Left cardiac atrium (tissue), 4 donors: ENCODE data around the gene ACTN4. TPM values are rescaled to one million over a fixed set of nuclear protein-coding genes. Genes with fewer than 3 reads are reported as not detected.
A peak's percentile ranks its signal among the peaks of the same experiment; 100 is the strongest.

ENCODE experiments used
- ATAC-seq, 2 donors: fragments of 200-7000 bp; cut with Tn5 transposase; one replicate each; pipeline ENCODE4 v1.9.1; 2020; ENCODE audit warnings: mild to moderate bottlenecking in 2 of 2, moderate library complexity in 2 of 2
- DNase-seq: peaks from one replicate; pipeline ENCODE4 v3.0.0-alpha.2; 2020
- intact Hi-C, 2 donors: fragments of 100-400 bp; cut with DNase I; formaldehyde crosslinking; loops; one replicate each; pipeline versions ENCODE4 v1.14.1 to v1.15.1; 2022 to 2023
- total RNA-seq, 2 donors: library from RNA; stranded (reverse); fragmentation: NEBNext Ultra II Directional; extraction: Animal tissue kit (Norgen Biotek cat#: 25700); gene quantifications; one replicate each; pipeline ENCODE4 v1.2.1, GENCODE V29; 2021
- donor health status: DM: no; HTN: yes; CAD: no.
- donor health status: DM: no; HTN: yes; CAD: no; lungs with severe emphysema.
- donor health status: DM: yes; HTN: yes; CAD: no.
- donor health status: Dilated cardiomyopathy.

Gene ACTN4
- total RNA-seq, 2 donors from 2014 or later = 160 to 333 TPM

DNA sequence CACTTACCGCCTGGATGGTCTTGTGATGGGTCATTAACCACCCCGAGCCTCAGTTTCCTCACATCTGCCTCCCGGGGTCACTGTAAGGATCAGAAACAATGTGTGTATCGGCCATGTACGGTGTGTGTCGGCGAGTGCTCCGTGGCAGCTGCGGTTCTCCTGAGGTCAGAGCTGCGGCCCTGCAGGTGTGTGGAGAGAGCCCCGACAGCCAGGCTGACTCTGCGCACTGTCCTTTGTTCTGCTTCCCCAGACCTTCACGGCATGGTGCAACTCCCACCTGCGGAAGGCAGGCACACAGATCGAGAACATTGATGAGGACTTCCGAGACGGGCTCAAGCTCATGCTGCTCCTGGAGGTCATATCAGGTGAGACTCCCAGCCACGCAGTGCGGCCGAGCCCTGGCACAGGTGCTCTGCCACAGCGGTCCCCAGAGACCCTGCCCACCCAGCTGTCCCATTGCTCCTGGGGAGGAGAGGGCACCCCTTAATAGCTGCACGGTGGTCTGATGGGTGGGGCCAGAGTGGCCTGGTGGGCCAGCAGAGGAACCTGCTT lies 53.0 kb downstream of the ACTN4 start:
- intact Hi-C loops = loop anchor here in 1 of 2 donors (5.0 kb wide), 1 partner anchor 33 kb away; no protein-coding TSS in a partner anchor
- ATAC-seq = no peak
- DNase-seq = no peak

DNA sequence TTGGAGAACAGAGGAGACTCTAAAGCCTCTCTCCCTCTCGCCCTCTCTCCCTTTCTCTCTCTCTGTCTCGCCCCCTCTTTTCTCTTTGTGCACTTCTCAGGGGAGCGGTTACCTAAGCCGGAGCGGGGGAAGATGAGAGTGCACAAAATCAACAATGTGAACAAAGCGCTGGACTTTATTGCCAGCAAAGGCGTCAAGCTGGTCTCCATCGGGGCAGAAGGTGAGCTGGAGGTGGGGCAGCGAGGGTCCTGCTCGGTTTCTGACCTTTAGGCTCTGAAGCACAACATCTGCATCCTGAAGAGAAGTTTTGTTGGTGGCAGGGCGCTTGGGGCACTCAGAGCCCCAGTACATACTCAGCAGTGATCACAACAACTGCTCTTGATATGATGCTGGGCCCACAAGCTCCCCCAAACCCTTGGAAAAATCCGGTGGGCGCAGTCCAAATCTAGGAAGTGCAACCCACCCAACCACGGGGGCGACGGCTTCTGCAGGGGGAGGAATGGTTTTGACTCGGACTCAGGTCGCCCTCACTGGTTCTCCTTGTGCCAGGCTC lies 53.5 kb downstream of the ACTN4 start:
- no peak for ATAC-seq
- intact Hi-C loops = loop anchor here in 1 of 2 donors (5.0 kb wide), 1 partner anchor 34 kb away; no protein-coding TSS in a partner anchor
- no peak for DNase-seq

DNA sequence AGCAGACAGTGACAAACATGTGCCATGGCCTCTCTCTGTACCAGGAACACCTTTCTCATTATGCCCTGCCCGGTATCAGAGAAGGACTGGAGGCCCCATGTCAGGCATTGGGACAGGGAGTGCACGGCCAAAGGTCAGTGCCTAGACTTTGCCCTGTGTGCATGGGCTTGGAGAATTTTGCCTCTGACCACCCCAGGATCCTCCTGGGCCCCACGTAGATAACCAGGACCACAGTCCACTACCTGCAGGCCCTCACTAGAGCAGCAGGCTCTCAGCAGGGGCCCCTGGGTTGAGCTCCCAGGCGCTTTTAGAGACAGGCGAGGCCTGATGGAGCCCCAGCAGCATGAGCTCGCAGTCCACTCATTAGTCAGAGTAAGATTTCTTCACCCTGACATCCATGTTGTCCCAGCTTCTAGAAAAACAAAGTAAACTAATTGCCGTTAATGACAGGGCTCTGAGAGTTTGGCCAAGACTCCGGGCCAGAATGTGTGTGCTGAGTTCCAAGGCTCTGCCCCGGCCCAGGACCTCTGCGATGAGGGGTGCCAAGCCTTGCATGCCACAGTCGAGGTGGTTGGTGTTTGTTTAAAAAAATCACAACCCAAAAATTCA lies 54.1 kb downstream of the ACTN4 start:
- intact Hi-C loops = loop anchor here in 1 of 2 donors (5.0 kb wide), 1 partner anchor 34 kb away; no protein-coding TSS in a partner anchor
- DNase-seq = no peak
- ATAC-seq = no peak

DNA sequence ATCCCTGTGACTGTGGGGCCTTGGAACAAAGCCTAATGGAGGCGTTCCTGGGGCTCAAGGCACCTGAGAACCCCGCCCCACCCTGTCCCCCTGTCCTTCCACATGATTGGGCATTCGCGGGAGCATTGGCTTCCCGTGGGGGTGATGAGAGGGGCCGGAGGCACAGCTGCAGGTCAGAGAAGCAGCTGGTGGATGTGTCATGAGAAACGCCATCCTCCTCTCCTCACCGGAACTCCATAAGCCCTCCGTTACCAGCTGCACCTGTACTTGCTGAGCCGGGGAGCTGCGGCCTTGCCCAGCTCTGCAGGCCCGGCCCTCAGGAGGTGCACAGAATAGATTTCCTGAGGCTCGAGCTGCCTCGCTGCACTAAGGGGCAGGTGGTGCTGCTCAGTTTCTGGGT lies 54.8 kb downstream of the ACTN4 start:
- DNase-seq (no peak), ATAC-seq (no peak)
- intact Hi-C loops = loop anchor here in 1 of 2 donors (5.0 kb wide), 1 partner anchor 35 kb away; no protein-coding TSS in a partner anchor

- DNase-seq = no peak
- ATAC-seq = no peak
- intact Hi-C loops = loop anchor here in 1 of 2 donors (5.0 kb wide), 1 partner anchor 36 kb away; no protein-coding TSS in a partner anchor
Measured at GRCh38 chr19:38703509-38703908, 56.1 kb downstream of the ACTN4 start.

DNA sequence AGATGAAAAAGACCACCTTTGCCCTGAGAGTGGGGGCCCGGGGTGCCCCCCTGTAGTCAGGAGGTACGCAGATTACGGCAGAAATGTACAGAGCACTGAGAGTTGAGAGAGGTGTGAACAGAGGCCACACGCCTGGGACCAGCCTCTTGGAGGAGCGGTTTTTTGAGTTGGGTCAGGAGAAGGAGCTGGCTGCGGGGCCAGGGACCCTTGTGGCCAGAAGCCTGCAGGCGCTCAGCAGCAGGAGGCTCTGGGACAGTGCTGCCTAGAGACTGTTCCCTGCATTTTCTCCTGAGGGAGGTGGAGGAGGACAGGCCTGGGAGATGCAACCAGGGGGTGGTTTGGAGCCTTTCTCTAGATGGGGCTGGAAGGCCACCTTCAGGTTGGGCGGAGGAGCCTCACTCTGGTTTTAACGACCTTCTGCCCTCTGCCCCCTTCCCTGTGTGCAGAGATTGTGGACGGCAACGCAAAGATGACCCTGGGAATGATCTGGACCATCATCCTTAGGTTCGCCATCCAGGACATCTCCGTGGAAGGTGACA lies 57.1 kb downstream of the ACTN4 start:
- ATAC-seq = no peak

GRCh38 chr19:38705197-38706019 lies 58.0 kb downstream of the ACTN4 start:
- intact Hi-C loops = loop anchor here in 1 of 2 donors (5.0 kb wide), 1 partner anchor 58 kb away; the partner anchor contains the start of gene ACTN4
- peak; percentile 77 for DNase-seq
- peak; percentile 59 to 71 for ATAC-seq

More for the DNA sequence above, 57.1 kb downstream of the ACTN4 start:
- DNase-seq = no peak
- intact Hi-C loops = loop anchor here in 1 of 2 donors (5.0 kb wide), 2 partner anchors 37 to 57 kb away; partner anchors contain the start of gene ACTN4

- intact Hi-C loops = loop anchor here in 1 of 2 donors (5.0 kb wide), 1 partner anchor 60 kb away; the partner anchor contains the start of gene ACTN4
- ATAC-seq (no peak), DNase-seq (no peak)
Measured at GRCh38 chr19:38706792-38707511, 59.5 kb downstream of the ACTN4 start.

GRCh38 chr19:38707512-38708114 lies 60.2 kb downstream of the ACTN4 start:
- DNase-seq (peak; percentile 88), ATAC-seq (peak; percentile 23 to 40)
- intact Hi-C loops = loop anchor here (2.0 to 5.0 kb wide), 2 partner anchors 47 to 60 kb away; partner anchors contain the start of gene ACTN4 (in 1 of the 2)

DNA sequence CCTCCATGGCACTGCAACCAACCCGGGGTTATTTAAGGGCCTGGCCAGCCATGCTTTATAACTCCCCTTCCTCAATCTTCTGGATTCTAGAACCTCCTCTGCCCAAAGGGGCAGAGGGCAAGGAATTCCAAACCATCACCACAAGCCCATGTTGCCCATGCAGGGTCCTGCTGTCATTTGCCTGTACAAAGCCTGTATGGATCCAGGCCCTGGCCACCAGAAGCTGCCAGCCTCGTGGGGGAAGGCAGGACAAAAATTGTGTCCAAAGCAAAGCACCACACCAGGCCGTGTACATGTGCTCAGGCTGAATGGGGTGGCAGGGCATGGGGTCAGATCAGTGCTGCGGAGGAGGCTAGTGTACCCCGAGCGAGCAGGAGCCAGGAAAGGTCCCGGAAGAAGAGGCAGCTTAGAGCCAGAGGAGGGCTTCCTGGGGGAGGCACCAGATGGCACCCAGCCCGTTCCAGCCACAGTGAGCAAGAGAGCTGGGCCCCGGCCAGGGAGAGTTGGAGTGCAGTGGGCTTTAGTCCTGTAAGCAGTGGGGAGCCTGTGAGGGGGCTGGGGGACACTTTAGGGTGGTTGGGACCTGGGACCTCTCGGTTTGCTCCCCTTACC lies 61.1 kb downstream of the ACTN4 start:
- ATAC-seq = no peak
- DNase-seq = no peak
- intact Hi-C loops = loop anchor here (2.0 to 5.0 kb wide), 2 partner anchors 48 to 61 kb away; partner anchors contain the start of gene ACTN4 (in 1 of the 2)

DNA sequence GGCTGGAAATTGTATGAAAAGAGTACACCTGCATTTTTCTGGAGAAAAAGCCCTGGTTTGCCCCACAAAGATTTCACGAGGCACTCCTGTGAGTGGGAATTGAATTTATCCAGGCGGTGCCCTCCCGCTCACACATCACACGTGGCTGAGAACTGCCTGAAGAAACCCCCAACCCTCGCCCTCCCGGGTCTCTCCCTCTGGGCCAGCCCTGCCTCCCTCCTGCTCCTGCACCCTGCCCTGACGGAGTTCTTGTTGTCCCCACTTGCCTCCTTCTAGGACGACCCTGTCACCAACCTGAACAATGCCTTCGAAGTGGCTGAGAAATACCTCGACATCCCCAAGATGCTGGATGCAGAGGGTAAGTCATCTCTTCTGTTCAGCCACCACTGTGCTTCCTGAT lies 61.7 kb downstream of the ACTN4 start:
- intact Hi-C loops = loop anchor here (2.0 to 5.0 kb wide), 2 partner anchors 48 to 62 kb away; partner anchors contain the start of gene ACTN4 (in 1 of the 2)
- DNase-seq (no peak), ATAC-seq (no peak)

DNA sequence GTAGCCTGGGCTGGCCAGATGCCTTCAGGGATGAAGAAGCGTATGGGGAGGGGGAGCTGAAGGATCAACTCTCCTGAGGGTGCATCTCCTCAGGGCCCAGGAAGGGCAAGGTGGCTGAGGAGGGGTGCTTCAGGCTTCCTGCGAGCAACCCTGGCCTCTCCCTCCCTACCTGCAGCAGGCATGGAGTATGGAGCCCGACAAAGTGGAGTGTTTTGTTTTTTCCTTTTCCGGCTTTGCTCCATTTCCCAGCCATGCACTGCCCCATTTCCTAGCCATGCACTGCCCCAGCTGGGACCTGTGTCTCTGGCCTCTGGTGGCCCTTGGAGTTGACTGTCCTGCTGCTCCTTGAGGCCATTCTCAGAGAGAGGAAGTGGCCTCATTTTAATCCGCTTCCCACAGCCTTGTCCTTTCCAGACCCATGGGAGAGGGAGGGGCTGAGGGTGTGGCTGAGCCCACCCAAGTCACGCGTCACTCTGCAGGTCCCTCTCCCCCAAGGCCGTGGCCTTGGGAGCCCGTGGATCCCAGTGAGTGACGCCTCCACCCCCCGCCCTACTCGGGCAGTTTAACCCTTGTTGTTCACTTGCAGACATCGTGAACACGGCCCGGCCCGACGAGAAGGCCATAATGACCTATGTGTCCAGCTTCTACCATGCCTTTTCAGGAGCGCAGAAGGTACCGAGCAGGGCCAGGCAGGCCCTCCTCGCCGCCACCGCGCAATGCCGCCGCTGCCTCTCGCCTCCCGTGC lies 62.4 kb downstream of the ACTN4 start:
- DNase-seq (no peak), ATAC-seq (no peak)
- intact Hi-C loops = loop anchor here (2.0 to 5.0 kb wide), 2 partner anchors 49 to 63 kb away; partner anchors contain the start of gene ACTN4 (in 1 of the 2)

DNA sequence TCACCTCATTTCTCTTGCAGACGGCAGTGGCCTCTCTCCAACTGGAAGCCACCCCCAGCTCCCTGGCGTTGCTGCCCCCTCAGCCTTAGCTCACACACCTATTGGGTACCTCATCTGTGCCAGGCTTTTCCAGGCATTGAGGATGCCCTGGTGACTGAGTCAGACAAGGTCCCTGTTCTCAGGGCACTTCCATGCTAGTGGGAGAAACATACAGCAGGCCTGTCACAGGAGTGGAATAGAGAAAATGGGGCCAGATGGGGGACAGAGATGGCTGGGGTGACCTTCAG lies 62.9 kb downstream of the ACTN4 start:
- DNase-seq = no peak
- ATAC-seq = no peak
- intact Hi-C loops = no loop called here

GRCh38 chr19:38710928-38711725 lies 63.7 kb downstream of the ACTN4 start:
- intact Hi-C loops = no loop called here
- DNase-seq (no peak), ATAC-seq (peak; percentile 4 to 6)

DNA sequence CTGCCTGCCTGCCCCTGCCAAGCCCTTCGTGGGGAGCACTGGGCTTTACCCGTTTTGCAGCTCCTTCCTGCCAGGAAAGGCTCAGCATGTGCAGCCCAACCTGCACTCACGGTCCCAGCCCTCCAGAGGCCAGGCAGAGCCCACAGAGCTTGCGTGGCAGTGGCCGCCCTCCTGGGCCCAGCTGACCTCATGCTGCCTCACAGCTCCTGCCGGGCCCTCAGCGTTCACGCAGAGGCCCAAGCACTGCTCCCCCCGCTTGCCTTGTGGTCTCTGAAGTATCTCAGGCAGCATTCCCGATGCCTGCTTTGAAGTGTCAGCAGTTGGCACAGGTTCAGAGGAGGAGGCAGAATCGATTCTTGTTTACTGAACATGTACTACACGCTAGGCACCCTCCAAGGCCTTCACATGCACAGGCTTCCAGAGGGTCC lies 64.3 kb downstream of the ACTN4 start:
- ATAC-seq (peak; percentile 36 to 43), DNase-seq (peak; percentile 59)
- intact Hi-C loops = no loop called here

DNA sequence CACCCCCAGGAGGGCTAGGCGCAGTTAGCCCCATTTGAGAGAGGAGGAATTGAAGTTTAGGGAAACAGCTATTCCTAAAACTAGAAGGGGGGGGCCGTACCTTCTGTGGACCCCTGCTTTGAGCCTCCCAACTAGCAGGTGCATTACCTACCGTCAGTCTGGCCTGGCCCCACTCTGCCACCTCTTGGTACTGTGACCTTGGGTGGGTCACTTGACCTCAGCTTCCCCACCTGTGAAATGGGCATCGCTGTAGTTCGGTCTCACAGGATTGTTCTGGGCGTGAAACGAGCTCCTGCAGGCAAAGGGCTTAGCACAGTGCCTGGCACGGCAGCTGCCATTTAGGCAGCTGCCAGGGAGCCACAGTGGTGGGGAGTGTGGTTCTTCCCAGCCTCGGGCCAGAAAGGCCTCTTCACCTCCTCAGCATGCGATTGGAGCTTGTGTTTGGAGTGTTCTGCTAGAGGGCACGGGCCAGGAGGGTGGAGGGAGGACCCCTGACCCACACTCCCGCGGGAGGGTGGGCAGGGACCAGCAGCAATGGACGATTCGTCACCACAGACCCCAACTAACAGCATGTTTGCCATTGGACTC lies 64.8 kb downstream of the ACTN4 start:
- DNase-seq = no peak
- intact Hi-C loops = no loop called here
- ATAC-seq = no peak
